Islet of Langerhans (tissue), 1 donor: ENCODE data around the gene PPM1G.

Source experiments
- FAIRE-seq: peaks from one replicate; lab custom pipeline; 2011; peaks lifted over from hg19 to GRCh38; lab: Jason Lieb, UNC

PPM1G gene

GRCh38 chr2:27412419-27413152 is 3.2 kb upstream of the PPM1G start:
- FAIRE-seq = no peak

- no peak for FAIRE-seq
Measured at GRCh38 chr2:27408601-27409320, 630 bp downstream of the PPM1G start.

- peak; percentile 90 for FAIRE-seq
Measured at GRCh38 chr2:27407798-27408491, 1.4 kb downstream of the PPM1G start.

DNA sequence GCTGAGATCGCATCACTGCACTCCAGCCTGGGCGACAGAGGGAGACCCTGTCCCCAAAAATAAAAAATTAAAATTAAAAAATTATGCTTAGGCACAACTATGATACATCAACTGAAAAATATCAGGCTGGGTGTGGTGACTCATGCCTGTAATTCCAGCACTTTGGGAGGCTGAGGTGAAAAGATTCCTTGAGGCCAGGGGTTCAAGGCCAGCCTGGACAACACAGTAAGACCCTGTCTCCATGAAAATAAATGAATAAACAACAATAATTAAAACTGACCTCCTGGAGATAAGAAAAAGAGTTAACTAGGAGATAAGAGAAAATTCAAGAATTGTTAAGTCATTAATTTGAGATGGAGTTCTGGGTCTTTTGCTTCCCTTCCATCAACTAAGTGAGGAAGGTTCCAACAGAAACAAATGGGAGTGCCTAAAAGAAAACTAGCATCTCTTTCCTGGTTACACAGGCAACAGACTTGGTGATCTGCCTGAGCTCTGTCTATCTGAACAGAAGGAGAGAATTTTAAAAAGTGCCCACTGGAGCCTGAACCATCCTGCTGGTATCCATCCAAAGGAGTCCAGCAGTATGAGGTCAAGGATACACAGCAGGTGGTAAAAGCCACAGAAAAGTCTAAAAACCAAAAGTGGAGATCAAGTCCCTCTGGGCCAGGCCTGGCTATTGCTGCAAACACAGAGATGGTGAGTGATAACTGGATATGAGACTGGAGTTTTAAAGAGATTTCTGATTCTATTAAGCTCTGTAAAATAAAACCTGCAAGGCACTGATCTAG is 8.8 kb downstream of the PPM1G start:
- no peak for FAIRE-seq

GRCh38 chr2:27398962-27399361 is 10.4 kb downstream of the PPM1G start:
- no peak for FAIRE-seq

- no peak for FAIRE-seq
Measured at GRCh38 chr2:27393225-27393624, 16.2 kb downstream of the PPM1G start.

DNA sequence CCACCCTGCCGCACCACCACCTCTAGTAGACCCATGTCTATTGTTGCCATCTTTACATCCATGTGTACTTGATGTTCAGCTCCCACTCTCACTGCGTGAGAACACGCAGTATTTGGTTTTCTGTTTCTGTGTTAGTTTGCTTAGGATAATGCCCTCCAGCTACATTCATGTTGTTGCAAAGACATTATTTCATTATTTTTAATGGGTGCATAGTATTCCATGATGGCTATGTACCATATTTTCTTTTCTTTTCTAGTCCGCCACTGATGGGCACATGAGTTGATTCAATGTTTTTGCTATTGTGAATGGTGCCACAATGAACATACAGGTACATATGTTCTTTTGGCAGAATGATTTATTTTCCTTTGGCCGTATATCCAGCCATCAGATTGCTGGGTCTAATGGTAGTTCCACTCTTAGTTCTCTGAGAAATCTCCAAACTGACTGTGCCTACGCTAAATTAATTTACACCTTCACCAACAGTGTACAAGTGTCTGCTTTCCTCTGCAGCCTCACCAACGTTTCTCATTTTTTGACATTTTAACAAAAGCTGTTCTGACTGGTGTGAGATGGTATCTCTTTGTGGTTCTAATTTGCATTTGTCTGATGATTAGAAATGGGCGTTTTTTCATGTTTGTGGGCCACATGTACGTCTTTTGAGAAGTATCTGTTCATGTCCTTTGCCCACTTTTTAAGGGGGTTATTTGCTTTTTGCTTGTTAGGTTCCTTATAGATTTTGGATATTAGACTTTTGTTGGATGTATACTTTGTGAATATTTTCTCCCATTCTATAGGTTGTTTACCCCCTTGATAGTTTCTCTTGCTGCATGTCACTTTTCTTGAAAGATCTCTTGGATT is 18.3 kb downstream of the PPM1G start:
- FAIRE-seq = no peak

- no peak for FAIRE-seq
Measured at GRCh38 chr2:27381577-27382181, 27.7 kb downstream of the PPM1G start.

- no peak for FAIRE-seq
Measured at GRCh38 chr2:27380626-27381545, 28.5 kb downstream of the PPM1G start, which contains the start of gene ZNF513. Gene ZNF513, minus strand, starts transcription at chr2:27380734. Its CDS starts 208 bp downstream, at chr2:27380526.

DNA sequence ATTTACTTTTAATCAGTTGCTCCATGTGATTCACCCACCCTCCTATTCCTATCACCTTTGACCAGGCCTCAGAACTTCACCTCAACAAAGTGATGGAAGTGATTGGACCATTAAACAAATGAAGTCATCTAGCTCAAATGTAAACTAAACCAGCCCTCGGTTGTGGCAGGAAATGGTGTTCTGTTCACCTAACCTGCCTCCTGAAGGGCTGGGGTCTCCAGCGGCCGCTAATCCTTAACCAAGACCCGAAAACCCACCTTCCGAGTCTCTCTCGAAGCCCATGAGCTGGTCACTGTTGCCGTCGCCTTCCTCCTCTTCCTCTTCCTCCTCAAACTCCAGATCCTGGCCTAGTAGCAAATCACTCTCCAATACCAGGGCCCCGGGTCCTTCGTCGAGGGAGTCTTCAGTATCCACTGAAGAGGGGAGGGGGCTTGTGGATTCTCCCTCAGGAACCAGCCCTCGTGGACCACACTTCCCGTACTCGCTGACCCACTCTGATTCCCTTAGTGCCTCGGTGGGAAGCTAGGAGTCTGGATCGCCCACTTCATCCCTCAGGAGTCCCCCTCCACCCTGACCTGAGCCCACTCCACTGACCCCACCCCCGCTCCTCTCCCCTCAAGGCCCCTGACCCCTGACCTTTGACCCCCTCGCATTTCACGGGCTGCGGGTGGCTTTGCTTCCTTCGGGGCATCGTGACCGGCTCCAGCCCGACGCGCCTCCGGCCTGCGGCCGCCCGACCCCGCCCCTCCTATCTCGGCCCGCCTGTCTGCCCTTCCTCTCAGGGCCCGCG is 29.4 kb downstream of the PPM1G start:
- FAIRE-seq = peak; percentile 5

DNA sequence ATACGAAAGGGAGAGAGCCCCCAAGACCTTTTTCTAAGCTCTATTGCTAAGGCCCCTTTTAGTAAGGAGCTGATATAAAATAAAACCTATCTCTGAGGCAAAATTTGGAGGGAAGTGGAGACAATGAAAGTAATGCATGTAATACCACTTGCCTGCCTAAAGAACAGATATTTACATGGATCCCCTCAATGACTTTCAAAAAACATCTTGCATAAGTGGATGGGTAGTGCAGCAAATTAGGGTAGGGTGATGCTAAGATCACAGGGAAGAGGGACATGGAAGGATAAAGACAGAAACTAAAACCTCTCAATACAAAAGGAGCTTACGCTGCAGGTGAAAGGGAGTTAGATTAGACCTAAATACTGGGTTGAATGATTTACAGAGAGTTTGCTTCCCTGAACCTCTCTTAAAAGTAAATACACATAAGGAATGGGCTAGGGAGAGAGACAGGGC is 30.0 kb downstream of the PPM1G start:
- FAIRE-seq = no peak

- no peak for FAIRE-seq
Measured at GRCh38 chr2:27378809-27379290, 30.5 kb downstream of the PPM1G start.

DNA sequence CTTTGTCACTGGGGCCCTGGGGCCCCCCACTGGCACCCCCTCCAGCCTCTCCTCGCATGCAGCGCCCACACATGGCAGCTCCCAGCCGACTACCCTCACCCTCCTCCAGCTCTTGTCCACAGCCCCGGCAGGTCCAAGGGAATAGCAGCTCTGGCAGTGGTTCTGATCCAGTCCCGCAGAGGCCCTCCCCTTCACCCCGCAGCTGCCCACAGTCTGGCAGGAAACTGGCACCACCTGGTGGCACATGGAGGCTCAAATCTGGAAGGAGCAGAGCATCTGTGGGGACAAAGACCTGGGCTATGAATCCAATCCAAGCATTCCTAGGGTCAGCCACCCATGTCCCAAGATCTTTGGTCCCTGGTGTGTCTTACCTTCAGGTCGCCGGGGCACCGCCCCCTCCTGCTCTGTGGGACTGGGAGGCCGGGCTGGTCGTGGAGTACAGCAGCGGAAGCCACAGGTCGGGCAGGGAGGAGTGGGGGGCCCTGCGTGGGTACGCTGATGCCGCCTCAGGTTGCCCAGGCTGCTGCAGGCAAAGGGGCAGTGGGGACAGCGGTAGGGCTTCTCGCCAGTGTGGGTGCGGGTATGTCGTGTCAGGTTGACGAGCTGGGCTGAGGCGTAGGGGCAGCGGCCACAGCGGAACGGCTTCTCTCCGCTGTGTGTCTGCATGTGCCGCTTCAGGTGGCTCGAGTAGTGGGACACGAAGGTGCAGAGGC is 31.1 kb downstream of the PPM1G start:
- no peak for FAIRE-seq

- FAIRE-seq = no peak
Measured at GRCh38 chr2:27377618-27378095, 31.7 kb downstream of the PPM1G start.

GRCh38 chr2:27376866-27377617 is 32.3 kb downstream of the PPM1G start:
- no peak for FAIRE-seq

- FAIRE-seq = no peak
Measured at GRCh38 chr2:27376151-27376865, 33.1 kb downstream of the PPM1G start.
